ENCODE measurements around the gene PLLP.

Gene PLLP

GRCh38 chr16:57284209-57284951 lies at the start of gene PLLP:
Gene PLLP (minus strand): TSS chr16:57284672. CDS start chr16:57284540, 132 bp downstream.
- DNase-seq (ENCODE audit: low spot score), result peak; percentile 84

GRCh38 chr16:57333402-57333801 lies 48.9 kb upstream of the PLLP start:
- no peak for DNase-seq (ENCODE audit: low spot score)

GRCh38 chr16:57331355-57331754 lies 46.9 kb upstream of the PLLP start:
- no peak for DNase-seq (ENCODE audit: low spot score)

GRCh38 chr16:57329718-57330327 lies 45.4 kb upstream of the PLLP start:
- DNase-seq (ENCODE audit: low spot score), result no peak

- no peak for DNase-seq (ENCODE audit: low spot score)
These were observed 41.0 kb upstream of the PLLP start for GRCh38 chr16:57325458-57325857.

- no peak for DNase-seq (ENCODE audit: low spot score)
These were observed 40.3 kb upstream of the PLLP start for GRCh38 chr16:57324749-57325148.

GRCh38 chr16:57319646-57320045 lies 35.2 kb upstream of the PLLP start:
- DNase-seq (ENCODE audit: low spot score), result no peak

- no peak for DNase-seq (ENCODE audit: low spot score)
These were observed 33.9 kb upstream of the PLLP start for GRCh38 chr16:57318240-57318970.

GRCh38 chr16:57316390-57317017 lies 32.0 kb upstream of the PLLP start:
- no peak for DNase-seq (ENCODE audit: low spot score)

- no peak for DNase-seq (ENCODE audit: low spot score)
These were observed 30.9 kb upstream of the PLLP start for GRCh38 chr16:57315416-57315815.

GRCh38 chr16:57314161-57314785 lies 29.8 kb upstream of the PLLP start:
- no peak for DNase-seq (ENCODE audit: low spot score)

GRCh38 chr16:57313509-57313908 lies 29.0 kb upstream of the PLLP start:
- no peak for DNase-seq (ENCODE audit: low spot score)

- no peak for DNase-seq (ENCODE audit: low spot score)
These were observed 26.3 kb upstream of the PLLP start for GRCh38 chr16:57310801-57311200.

GRCh38 chr16:57308041-57308440 lies 23.6 kb upstream of the PLLP start:
- DNase-seq (ENCODE audit: low spot score), result no peak

GRCh38 chr16:57307365-57307764 lies 22.9 kb upstream of the PLLP start:
- no peak for DNase-seq (ENCODE audit: low spot score)

- DNase-seq (ENCODE audit: low spot score), result no peak
These were observed 22.3 kb upstream of the PLLP start for GRCh38 chr16:57306676-57307341.

GRCh38 chr16:57305159-57305811 lies 20.8 kb upstream of the PLLP start:
- DNase-seq (ENCODE audit: low spot score), result no peak

- peak; percentile 70 for DNase-seq (ENCODE audit: low spot score)
These were observed 19.9 kb upstream of the PLLP start for GRCh38 chr16:57304169-57305061.

GRCh38 chr16:57303910-57304168 lies 19.4 kb upstream of the PLLP start:
- no peak for DNase-seq (ENCODE audit: low spot score)

Data from HuH-7 (cell line).